Spleen (tissue), 7 donors: ENCODE data around the gene TLDC2.

Source experiments
- POLR2A ChIP-seq, 3 donors: fragments of 450-650 bp; IDR thresholded peaks; one replicate each; pipeline ENCODE4 v1.5.1; 2017; ENCODE audit warnings: antibody characterized with exemption in 3 of 3, mild to moderate bottlenecking in 1 of 3
- POLR2AphosphoS5 ChIP-seq, 3 donors: sonication (generic); formaldehyde crosslinking; IDR thresholded peaks; one replicate each; pipeline ENCODE4 v1.5.1; 2017; ENCODE audit warnings: antibody characterized with exemption in 3 of 3
- TF ChIP-seq, protein P1 (sequence below), 11 experiments: fragments of 200-600 bp in 7 of 11; fragments of 450-650 bp in 4 of 11; sonication (generic) in 4 of 11; IDR thresholded peaks in 8 of 11; conservative IDR thresholded peaks in 3 of 11; 1 replicate in 7 of 11; 2 replicates in 4 of 11; pipeline versions ENCODE4 v1.4.0 to v1.8.0; 2016 to 2021; ENCODE audit warnings: antibody characterized with exemption in 11 of 11, inconsistent platforms in 4 of 11, mild to moderate bottlenecking in 1 of 11
- donor health status: DM: no; HTN: no; CAD: no; lungs with moderate emphysema.
- donor health status: DM: no; HTN: no; CAD: no.
- donor health status: DM: no; HTN: no; CAD: no.

DNA sequence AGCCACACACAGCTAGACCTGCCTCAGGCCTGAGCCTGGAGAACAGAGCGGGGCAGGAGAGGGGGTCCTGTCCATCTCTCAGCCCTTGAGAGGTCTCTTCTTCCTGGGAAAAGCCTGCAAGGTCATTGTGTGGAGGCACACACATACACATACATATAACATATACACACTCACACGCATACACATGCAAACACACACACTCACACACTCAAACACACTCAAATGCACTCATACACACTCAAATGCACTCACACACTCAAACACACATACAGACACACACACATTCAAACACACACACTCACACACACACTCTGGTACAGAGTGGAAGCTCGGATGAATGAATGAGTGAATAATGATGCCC, 515 bp downstream of the TLDC2 start:
- TF ChIP-seq POLR2A (IDR thresholded peaks at IDR 0.05) = no peak
- TF ChIP-seq, protein P1, sequence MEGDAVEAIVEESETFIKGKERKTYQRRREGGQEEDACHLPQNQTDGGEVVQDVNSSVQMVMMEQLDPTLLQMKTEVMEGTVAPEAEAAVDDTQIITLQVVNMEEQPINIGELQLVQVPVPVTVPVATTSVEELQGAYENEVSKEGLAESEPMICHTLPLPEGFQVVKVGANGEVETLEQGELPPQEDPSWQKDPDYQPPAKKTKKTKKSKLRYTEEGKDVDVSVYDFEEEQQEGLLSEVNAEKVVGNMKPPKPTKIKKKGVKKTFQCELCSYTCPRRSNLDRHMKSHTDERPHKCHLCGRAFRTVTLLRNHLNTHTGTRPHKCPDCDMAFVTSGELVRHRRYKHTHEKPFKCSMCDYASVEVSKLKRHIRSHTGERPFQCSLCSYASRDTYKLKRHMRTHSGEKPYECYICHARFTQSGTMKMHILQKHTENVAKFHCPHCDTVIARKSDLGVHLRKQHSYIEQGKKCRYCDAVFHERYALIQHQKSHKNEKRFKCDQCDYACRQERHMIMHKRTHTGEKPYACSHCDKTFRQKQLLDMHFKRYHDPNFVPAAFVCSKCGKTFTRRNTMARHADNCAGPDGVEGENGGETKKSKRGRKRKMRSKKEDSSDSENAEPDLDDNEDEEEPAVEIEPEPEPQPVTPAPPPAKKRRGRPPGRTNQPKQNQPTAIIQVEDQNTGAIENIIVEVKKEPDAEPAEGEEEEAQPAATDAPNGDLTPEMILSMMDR (IDR thresholded peaks at IDR 0.05 in 8 of 11, conservative IDR thresholded peaks at IDR 0.05 in 3 of 11) = no peak
- TF ChIP-seq POLR2AphosphoS5 (IDR thresholded peaks at IDR 0.05) = no peak
